Prostate gland (tissue), 2 donors: Measurements from ENCODE around the gene CC2D2B. TPM values are rescaled to one million over a fixed set of nuclear protein-coding genes. Genes with fewer than 3 reads are reported as not detected.

ENCODE experiments used
- DNase-seq: peaks from one replicate; pipeline ENCODE4 v3.0.0-alpha.2; 2019; ENCODE audit warnings: low spot score
- H3K27ac ChIP-seq, 2 donors: fragments of 200-600 bp; sonication (generic); 2 replicates each; pipeline ENCODE4 v1.5.1; 2017 to 2019
- H3K27me3 ChIP-seq: fragments of 200-600 bp; sonication (generic); replicated peaks from 2 replicates; pipeline ENCODE4 v1.5.1; 2019; ENCODE audit not compliant: insufficient read depth
- H3K36me3 ChIP-seq, 2 donors: fragments of 200-600 bp; sonication (generic); 1 replicate in 1 of 2; 2 replicates in 1 of 2; pipeline versions ENCODE4 v1.5.1 to v1.8.1; 2017 to 2019
- H3K4me1 ChIP-seq: fragments of 200-600 bp; sonication (generic); replicated peaks from 2 replicates; pipeline ENCODE4 v1.5.1; 2019
- H3K4me3 ChIP-seq, 2 donors: fragments of 200-600 bp; sonication (generic); 2 replicates each; pipeline ENCODE4 v1.5.1; 2017 to 2019
- H3K9me3 ChIP-seq: fragments of 200-600 bp; sonication (generic); 2 replicates; pipeline ENCODE4 v1.5.1; 2017
- POLR2A ChIP-seq: fragments of 450-650 bp; IDR thresholded peaks from one replicate; pipeline ENCODE4 v1.6.1; 2016; ENCODE audit warnings: antibody characterized with exemption, mild to moderate bottlenecking
- POLR2AphosphoS5 ChIP-seq: sonication (generic); formaldehyde crosslinking; IDR thresholded peaks from one replicate; pipeline ENCODE4 v1.6.1; 2017; ENCODE audit warnings: antibody characterized with exemption
- WGBS: methylation state at CpG from one replicate; pipeline ENCODE4 v1.1.5; 2018; 5-methylcytosine and 5-hydroxymethylcytosine counted together
- intact Hi-C: fragments of 100-400 bp; cut with DNase I; formaldehyde crosslinking; loops from one replicate; pipeline ENCODE4 v1.14.2; 2022
- total RNA-seq, 2 donors: library from RNA; depleted of rRNA; stranded (reverse); fragments of >200 nt; gene quantifications; one replicate each; pipeline ENCODE4 v1.1.0, GENCODE V29; 2016
- TF ChIP-seq, protein P1 (sequence below), 4 experiments: fragments of 200-600 bp in 2 of 4; fragments of 450-650 bp in 2 of 4; sonication (generic) in 2 of 4; IDR thresholded peaks; 1 replicate in 3 of 4; 2 replicates in 1 of 4; pipeline ENCODE4 v1.5.1; 2016 to 2019; ENCODE audit warnings: antibody characterized with exemption in 4 of 4, mild to moderate bottlenecking in 2 of 4, moderate library complexity in 2 of 4

CC2D2B gene
- total RNA-seq, 2 donors from 2014 or later = 2.6 to 4.9 TPM

DNA sequence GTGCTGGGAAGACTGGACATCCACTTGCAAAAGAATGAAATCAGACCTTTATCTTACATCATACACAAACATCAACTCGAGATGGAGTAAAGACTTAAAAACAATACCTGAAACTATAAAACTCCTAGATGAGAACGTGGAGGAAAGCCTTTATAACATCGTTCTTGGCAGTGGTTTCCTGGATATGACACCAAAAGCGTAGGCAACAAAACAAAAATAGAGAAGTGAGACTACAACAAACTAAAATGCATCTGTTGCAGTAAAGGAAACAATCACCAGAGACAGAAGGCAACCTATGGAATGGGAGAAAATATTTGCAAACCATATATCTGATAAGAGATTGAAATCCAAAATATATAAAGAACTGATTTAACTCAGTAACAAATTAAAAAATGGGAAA lies 33.3 kb downstream of the CC2D2B start:
- WGBS = 73% methylated on average over 4 of the region's 4 CpGs
- Histone ChIP-seq H3K36me3 (no peaks in the 10 kb centered on the region), H3K27ac (no peak overlapping the region), H3K9me3 (no peaks in the 10 kb centered on the region), H3K4me1 (no peaks in the 10 kb centered on the region), H3K27me3 (no peaks in the 10 kb centered on the region), H3K4me3 (no peak overlapping the region)
- TF ChIP-seq POLR2AphosphoS5 (no peak), POLR2A (no peak)
- TF ChIP-seq, protein P1, sequence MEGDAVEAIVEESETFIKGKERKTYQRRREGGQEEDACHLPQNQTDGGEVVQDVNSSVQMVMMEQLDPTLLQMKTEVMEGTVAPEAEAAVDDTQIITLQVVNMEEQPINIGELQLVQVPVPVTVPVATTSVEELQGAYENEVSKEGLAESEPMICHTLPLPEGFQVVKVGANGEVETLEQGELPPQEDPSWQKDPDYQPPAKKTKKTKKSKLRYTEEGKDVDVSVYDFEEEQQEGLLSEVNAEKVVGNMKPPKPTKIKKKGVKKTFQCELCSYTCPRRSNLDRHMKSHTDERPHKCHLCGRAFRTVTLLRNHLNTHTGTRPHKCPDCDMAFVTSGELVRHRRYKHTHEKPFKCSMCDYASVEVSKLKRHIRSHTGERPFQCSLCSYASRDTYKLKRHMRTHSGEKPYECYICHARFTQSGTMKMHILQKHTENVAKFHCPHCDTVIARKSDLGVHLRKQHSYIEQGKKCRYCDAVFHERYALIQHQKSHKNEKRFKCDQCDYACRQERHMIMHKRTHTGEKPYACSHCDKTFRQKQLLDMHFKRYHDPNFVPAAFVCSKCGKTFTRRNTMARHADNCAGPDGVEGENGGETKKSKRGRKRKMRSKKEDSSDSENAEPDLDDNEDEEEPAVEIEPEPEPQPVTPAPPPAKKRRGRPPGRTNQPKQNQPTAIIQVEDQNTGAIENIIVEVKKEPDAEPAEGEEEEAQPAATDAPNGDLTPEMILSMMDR (IDR thresholded peaks at IDR 0.05) = no peak
- no peak for DNase-seq
- intact Hi-C loops = no loop called here

DNA sequence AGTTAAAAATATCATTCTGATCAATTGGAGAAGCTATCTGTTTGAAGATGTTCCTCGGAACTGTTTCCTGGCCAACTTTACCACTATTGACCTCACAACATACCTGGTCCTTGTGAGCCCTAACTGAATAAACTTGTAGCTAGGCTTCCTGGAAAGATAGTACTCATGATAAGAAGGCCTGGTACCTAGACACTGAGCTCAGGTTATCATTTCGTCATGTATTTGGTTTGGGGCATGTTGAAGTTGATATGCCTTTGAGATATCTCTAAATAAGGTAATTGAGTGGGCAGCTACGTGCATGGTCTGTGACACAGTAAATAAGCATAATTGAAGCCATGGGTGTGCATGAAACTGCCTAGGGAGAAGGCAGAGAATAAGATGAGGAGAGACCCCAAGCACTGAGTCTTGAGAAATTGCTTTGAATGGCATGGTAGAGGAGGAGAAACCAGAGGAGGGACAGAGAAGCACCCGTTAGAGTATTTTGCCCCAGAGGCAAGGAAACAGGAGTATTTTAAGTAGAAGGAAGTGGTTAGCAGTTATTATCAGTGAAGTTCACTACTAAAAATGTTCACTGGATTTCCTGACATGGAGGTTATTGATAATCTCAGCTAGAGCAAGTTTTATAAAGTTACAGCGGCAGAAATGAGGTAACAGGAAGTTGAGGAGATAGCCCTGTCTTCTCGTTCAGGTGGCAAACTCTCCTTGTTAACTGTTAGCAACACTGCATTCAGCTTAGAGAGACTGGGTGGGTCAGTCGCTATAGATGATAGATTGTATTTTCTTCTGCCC lies 55.6 kb downstream of the CC2D2B start:
- 51% methylated on average over 7 of the region's 7 CpGs for WGBS
- Histone ChIP-seq H3K27me3 (no peaks in the 10 kb centered on the region), H3K36me3 (no peaks in the 10 kb centered on the region), H3K27ac (no peak overlapping the region), H3K4me1 (no peaks in the 10 kb centered on the region), H3K9me3 (no peaks in the 10 kb centered on the region), H3K4me3 (no peak overlapping the region)
- intact Hi-C loops = no loop called here
- DNase-seq = no peak
- TF ChIP-seq POLR2A (no peak), POLR2AphosphoS5 (no peak)
- TF ChIP-seq, protein P1 (IDR thresholded peaks at IDR 0.05) = no peak

DNA sequence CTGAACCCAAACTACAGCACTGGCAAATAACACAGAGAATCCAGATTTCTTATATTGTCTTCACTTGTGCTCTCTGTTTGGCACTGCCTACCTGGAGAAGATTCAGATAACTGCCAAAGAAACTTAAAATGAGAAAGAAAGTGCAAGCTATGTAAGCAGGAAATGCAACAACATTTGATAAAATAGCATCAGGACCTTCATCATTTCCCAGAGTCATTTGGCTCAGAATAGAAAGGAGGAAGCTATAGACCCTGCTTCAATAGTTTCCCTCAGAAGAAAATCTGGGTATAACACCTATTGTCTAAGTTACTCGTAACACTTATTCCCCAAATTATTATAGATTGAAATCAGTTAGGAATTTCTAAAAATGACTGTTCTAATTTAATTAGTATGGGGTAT lies 56.2 kb downstream of the CC2D2B start:
- DNase-seq = no peak
- WGBS = 86% methylated on average over 1 of the region's 1 CpG
- H3K9me3 ChIP-seq = no peaks in the 10 kb centered on the region
- no peak overlapping the region for H3K4me3 ChIP-seq
- no peak overlapping the region for H3K27ac ChIP-seq
- H3K36me3 ChIP-seq = no peaks in the 10 kb centered on the region
- intact Hi-C loops = no loop called here
- no peak for TF ChIP-seq POLR2A
- TF ChIP-seq, protein P1 (IDR thresholded peaks at IDR 0.05) = no peak
- TF ChIP-seq POLR2AphosphoS5 = no peak
- H3K27me3 ChIP-seq = no peaks in the 10 kb centered on the region
- no peaks in the 10 kb centered on the region for H3K4me1 ChIP-seq

DNA sequence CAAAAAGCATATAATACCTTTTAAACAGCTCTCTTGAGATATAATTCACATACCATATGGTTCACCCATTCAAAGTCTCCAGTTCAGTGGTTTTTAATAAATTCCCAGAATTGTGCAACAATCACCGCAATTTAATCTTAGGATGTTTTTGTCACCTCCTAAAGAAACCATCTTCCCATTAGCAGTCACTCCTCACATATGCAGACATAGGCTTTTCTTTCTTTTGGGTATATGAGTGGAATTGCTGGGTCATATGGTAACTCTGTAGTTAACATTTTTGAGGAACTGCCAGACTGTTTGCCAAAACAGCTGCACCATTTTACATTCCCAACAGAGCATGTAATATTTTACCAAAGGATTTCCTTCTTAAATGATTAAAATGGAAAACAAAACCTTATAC lies 57.0 kb downstream of the CC2D2B start:
- intact Hi-C loops = no loop called here
- H3K9me3 ChIP-seq = no peaks in the 10 kb centered on the region
- H3K27me3 ChIP-seq = no peaks in the 10 kb centered on the region
- no peak for DNase-seq
- H3K4me3 ChIP-seq = no peak overlapping the region
- no peak for TF ChIP-seq POLR2A
- TF ChIP-seq, protein P1 (IDR thresholded peaks at IDR 0.05) = no peak
- no peak for TF ChIP-seq POLR2AphosphoS5
- 92% methylated on average over 1 of the region's 1 CpG for WGBS
- no peaks in the 10 kb centered on the region for H3K4me1 ChIP-seq
- H3K36me3 ChIP-seq = no peaks in the 10 kb centered on the region
- H3K27ac ChIP-seq = no peak overlapping the region
